WTC11 (cell line): ENCODE results near the gene PPP2R2C.

Source experiments
- ATF1 ChIP-seq: sonication (generic); formaldehyde crosslinking; IDR thresholded peaks from 2 replicates; pipeline ENCODE4 v1.8.1; 2023; ENCODE audit warnings: mild to moderate bottlenecking, moderate library complexity, missing genetic modification reagents
- ATF6 ChIP-seq: sonication (generic); formaldehyde crosslinking; IDR thresholded peaks from 2 replicates; pipeline ENCODE4 v1.8.1; 2023; ENCODE audit warnings: mild to moderate bottlenecking, missing genetic modification reagents
- CDX4 ChIP-seq: fragments of 250-450 bp; sonication (Bioruptor Pico); IDR thresholded peaks from 2 replicates; pipeline ENCODE4 v1.9.0; 2021; ENCODE audit warnings: moderate library complexity, mild to moderate bottlenecking, inconsistent platforms, borderline replicate concordance
- CTCF ChIP-seq: fragments of 200-600 bp; IDR thresholded peaks from 2 replicates; pipeline ENCODE4 v1.8.0; 2022; ENCODE audit warnings: antibody characterized with exemption
- ESRRA ChIP-seq: sonication (generic); formaldehyde crosslinking; IDR thresholded peaks from 2 replicates; pipeline ENCODE4 v1.8.1; 2022; ENCODE audit warnings: mild to moderate bottlenecking, missing genetic modification reagents, borderline replicate concordance
- ETV6 ChIP-seq: sonication (generic); formaldehyde crosslinking; IDR thresholded peaks from 2 replicates; pipeline ENCODE4 v1.8.1; 2022; ENCODE audit warnings: mild to moderate bottlenecking, missing genetic modification reagents
- HMGXB4 ChIP-seq: sonication (generic); formaldehyde crosslinking; IDR thresholded peaks from 2 replicates; pipeline ENCODE4 v1.8.1; 2023; ENCODE audit warnings: mild to moderate bottlenecking, moderate library complexity, missing genetic modification reagents
- MAX ChIP-seq: sonication (generic); formaldehyde crosslinking; IDR thresholded peaks from 2 replicates; pipeline ENCODE4 v1.8.0; 2022; ENCODE audit warnings: mild to moderate bottlenecking, missing genetic modification reagents
- TEAD4 ChIP-seq: sonication (generic); formaldehyde crosslinking; IDR thresholded peaks from 2 replicates; pipeline ENCODE4 v1.8.0; 2022; ENCODE audit warnings: mild to moderate bottlenecking, missing genetic modification reagents
- USF2 ChIP-seq: sonication (generic); formaldehyde crosslinking; IDR thresholded peaks from 2 replicates; pipeline ENCODE4 v1.8.1; 2023; ENCODE audit warnings: mild to moderate bottlenecking, missing genetic modification reagents, moderate library complexity

- TF ChIP-seq ATF1 (no peak), CTCF (no peak), ATF6 (no peak), TEAD4 (CRISPR knock-in tag) (no peak), HMGXB4 (CRISPR knock-in tag) (no peak), CDX4 (CRISPR knock-in tag) (no peak), MAX (CRISPR knock-in tag) (no peak), ESRRA (CRISPR knock-in tag) (no peak), ETV6 (CRISPR knock-in tag) (no peak), USF2 (CRISPR knock-in tag) (no peak)
Measured at GRCh38 chr4:6300359-6300758, 172.1 kb downstream of the PPP2R2C start.
